Measurements from ENCODE around the gene TOMM40L.
A peak's percentile ranks its signal among the peaks of the same experiment; 100 is the strongest.

DNA sequence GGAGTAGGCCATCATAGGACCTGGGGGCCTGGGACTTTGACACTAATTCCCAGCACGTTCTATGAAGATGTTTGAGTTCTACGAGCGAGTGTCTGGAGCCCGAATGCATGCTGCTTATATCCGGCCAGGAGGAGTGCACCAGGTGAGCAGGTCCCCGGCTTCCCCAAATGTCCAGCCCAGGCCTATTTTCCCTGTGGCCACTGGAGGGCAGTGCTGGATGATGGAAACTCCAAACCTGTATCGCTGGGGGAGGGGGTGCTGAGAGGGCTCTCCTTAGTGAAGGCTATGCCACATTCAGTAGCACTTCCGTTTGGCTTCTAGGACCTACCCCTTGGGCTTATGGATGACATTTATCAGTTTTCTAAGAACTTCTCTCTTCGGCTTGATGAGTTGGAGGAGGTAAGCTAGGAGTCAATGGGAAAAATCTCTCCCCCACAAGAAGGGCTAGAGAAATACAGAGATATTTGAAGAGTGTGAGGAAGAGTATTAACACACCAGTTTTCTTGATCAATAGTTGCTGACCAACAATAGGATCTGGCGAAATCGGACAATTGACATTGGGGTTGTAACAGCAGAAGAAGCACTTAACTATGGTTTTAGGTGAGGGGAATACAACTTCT lies 16.0 kb upstream of the TOMM40L start:
- no peak for TF ChIP-seq EZH2 (IDR thresholded peaks at IDR 0.05; ENCODE audit: borderline replicate concordance, low read length)
- peak; percentile 85 for TF ChIP-seq CTCF (IDR thresholded peaks at IDR 0.05; ENCODE audit: low read length)
